Measurements from ENCODE around the gene TMEM229B.
"Not testable (repeated sequence)": the region's sequence is repeated elsewhere in the genome, so short reads cannot be mapped to it uniquely, and the experiment has no call there.

TMEM229B gene

GRCh38 chr14:67453575-67454300 is 34.8 kb downstream of the TMEM229B start:
- TF ChIP-seq CTCF (IDR thresholded peaks at IDR 0.05) (no peak), ZFX (IDR thresholded peaks at IDR 0.05; ENCODE audit: borderline replicate concordance) (no peak)

GRCh38 chr14:67451667-67452066 is 36.9 kb downstream of the TMEM229B start:
- not testable (repeated sequence) for H3K27ac ChIP-seq

More at GRCh38 chr14:67453575-67454300, 34.8 kb downstream of the TMEM229B start:
- H3K27ac ChIP-seq: no peak overlapping the region

GRCh38 chr14:67449096-67449495 is 39.4 kb downstream of the TMEM229B start:
- H3K27ac ChIP-seq: no peak overlapping the region
- no peak for TF ChIP-seq ZFX (IDR thresholded peaks at IDR 0.05; ENCODE audit: borderline replicate concordance)
- TF ChIP-seq CTCF (IDR thresholded peaks at IDR 0.05): no peak

GRCh38 chr14:67447033-67447381 is 41.5 kb downstream of the TMEM229B start:
- H3K27ac ChIP-seq: no peak overlapping the region

GRCh38 chr14:67446371-67447032 is 42.0 kb downstream of the TMEM229B start:
- no peak overlapping the region for H3K27ac ChIP-seq
- TF ChIP-seq ZFX (IDR thresholded peaks at IDR 0.05; ENCODE audit: borderline replicate concordance) (no peak), CTCF (IDR thresholded peaks at IDR 0.05) (no peak)

More at GRCh38 chr14:67447033-67447381, 41.5 kb downstream of the TMEM229B start:
- TF ChIP-seq ZFX (IDR thresholded peaks at IDR 0.05; ENCODE audit: borderline replicate concordance): no peak
- TF ChIP-seq CTCF (IDR thresholded peaks at IDR 0.05): no peak

- no peak overlapping the region for H3K27ac ChIP-seq
- TF ChIP-seq ZFX (IDR thresholded peaks at IDR 0.05; ENCODE audit: borderline replicate concordance) (no peak), CTCF (IDR thresholded peaks at IDR 0.05) (no peak)
These were observed 44.1 kb downstream of the TMEM229B start for GRCh38 chr14:67444395-67444794.

- no peak for TF ChIP-seq CTCF (IDR thresholded peaks at IDR 0.05)
- no peak for TF ChIP-seq ZFX (IDR thresholded peaks at IDR 0.05; ENCODE audit: borderline replicate concordance)
- no peak overlapping the region for H3K27ac ChIP-seq
These were observed 46.2 kb downstream of the TMEM229B start for GRCh38 chr14:67442139-67442906.

All from 22Rv1 (cell line).